GM18508 (cell line): Measurements from ENCODE around the gene RASSF4.

ENCODE experiments used
- ATAC-seq: cut with Tn5 transposase; IDR thresholded peaks from one replicate; pipeline ENCODE4 v1.9.1; 2021; ENCODE audit warnings: moderate number of reproducible peaks; ENCODE audit not compliant: insufficient read depth, unreplicated experiment

The RASSF4 gene

DNA sequence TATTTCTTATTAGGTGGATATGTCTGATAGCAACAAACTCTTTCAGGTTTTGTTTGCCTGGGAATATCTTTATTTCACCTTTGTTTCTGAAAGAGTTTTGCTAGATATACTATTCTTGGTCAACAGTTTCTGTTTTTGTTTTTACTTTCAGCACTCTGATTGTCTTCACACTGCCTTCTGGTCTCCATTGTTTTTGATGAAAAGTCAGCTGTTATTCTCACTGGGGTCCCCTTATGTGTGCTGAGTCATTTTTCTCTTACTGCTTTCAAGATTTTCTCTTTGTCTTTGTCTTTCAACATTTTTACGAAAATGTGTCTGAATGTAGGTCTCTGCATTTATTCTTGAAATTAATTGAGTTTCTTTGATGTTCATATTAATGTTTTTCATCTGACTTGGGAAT, 15.2 kb upstream of the RASSF4 start:
- ATAC-seq = no peak

DNA sequence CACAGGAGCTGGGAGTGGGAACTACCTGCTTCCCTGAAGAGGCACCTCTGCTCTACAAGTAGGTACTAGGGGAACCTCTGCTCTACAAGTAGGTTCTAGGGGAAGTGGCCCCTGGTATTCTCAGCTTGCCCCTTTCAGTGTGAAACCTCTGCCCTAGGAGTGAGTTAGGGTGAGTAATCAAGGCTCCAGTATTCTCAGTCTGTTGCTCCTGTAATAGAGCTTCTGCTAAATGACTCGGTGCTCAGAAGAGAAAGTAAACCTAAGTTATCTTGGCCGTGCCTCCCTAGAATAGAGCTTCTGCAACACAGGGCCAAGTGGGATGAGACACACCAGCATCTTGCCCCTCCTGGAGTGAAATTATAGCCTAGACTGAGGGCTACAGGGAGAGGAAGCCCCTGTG, 13.4 kb upstream of the RASSF4 start:
- peak; percentile 34 for ATAC-seq

DNA sequence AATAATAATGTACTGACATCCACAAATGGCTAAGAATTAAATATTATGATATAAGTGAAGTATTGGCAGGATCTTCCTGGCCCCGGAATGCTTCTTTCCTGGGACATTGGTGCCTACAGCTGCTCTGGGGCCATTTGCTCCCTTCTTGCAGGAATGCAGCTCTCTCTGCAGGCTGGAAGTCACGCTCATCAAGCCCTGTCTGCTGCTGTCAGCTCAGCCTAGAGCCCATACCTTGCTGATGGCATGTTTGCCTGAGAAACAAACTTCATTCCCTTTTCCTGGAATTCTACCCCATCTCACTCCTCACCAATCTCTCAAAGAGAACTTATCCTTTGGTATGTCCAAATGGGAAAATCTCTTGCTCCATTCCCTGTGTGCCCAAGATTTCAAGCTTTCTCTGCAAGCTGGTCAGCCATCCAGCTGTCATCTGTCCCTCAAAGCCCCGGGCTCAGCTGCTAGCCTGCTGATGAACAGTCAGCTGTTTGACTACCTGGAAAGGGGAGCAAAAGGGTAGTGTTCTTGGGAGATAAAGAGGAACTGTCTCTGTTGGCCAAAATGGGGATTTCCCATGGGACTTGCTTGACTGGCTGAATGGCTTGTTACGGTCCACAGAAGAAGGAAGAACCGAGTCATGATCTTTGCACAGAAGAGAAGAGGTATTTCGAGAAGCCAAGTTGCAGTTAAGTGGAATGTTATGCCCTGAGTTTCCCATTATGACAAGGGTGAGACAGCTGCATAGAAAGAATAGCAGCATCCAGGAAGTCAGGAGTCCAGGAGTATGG, 12.0 kb upstream of the RASSF4 start:
- peak; percentile 72 for ATAC-seq

DNA sequence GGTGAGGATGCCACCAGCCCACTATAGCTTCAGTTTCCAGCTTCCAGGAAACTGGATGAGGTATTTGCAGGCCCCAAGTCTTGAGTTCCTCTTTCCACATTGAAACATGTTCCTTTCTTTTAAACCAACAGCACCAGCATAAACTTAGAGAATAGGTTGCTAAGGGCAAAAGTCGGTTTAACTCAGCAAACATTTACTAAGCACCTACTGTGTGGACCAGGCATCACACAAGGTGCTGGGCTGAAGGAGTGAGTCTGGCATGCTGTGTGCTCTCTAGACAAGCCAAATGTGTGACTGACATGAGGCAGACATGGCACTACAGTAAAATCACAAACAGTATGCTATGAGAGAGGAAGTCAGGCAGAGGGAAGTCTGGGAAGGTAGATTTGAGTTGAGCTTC, 11.0 kb upstream of the RASSF4 start:
- ATAC-seq = no peak

DNA sequence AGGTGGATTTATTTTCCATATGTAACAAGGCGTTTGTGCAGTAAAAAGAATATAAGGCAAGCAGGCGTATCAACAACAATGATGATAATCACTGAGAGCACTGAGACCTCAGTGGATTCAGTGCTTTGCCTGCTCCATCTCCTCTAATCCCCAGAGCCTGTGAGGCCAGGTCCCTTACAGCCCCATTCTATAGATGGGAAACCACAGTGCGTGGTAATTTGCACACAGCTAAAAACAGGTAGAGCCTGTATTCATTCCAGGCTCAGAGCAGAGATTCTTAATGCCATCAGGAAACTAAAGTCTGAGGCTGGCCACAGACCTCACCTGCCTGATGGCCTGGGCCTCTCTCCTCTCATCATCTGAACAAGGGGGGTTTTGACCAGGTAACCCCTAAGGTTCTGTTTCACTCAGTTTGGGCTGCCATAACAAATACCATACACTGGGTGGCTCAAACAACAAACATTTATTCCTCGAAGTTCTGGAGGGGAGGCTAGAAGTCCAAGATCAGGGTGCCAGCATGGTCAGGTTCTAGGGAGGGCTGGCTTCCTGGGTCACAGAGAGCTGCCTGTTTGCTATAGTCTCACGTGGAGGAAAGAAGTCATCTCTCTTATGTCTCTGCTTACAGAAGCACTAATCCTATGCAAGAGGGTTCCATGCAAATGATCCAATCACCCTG, 10.3 kb upstream of the RASSF4 start:
- ATAC-seq = no peak

DNA sequence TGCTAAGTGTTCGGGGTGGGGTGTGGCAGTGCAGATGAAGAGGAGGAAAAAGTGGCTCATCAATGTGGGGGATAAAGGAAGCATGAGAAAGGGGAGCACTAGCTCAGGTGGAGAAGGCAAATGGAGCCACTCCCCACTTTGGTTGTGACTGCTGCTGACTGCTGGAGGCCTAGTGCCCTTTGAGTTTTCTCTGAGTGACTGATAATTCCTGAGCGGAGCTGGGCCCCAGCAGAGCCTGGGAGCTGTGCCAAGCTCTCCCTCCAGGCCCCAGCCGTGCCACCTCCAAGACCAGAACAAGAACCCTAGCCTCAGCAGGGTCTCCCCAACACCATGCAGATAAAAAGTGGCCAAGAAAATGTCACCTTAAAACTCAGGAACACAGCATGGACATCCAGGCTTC, 9.7 kb upstream of the RASSF4 start:
- ATAC-seq = no peak

DNA sequence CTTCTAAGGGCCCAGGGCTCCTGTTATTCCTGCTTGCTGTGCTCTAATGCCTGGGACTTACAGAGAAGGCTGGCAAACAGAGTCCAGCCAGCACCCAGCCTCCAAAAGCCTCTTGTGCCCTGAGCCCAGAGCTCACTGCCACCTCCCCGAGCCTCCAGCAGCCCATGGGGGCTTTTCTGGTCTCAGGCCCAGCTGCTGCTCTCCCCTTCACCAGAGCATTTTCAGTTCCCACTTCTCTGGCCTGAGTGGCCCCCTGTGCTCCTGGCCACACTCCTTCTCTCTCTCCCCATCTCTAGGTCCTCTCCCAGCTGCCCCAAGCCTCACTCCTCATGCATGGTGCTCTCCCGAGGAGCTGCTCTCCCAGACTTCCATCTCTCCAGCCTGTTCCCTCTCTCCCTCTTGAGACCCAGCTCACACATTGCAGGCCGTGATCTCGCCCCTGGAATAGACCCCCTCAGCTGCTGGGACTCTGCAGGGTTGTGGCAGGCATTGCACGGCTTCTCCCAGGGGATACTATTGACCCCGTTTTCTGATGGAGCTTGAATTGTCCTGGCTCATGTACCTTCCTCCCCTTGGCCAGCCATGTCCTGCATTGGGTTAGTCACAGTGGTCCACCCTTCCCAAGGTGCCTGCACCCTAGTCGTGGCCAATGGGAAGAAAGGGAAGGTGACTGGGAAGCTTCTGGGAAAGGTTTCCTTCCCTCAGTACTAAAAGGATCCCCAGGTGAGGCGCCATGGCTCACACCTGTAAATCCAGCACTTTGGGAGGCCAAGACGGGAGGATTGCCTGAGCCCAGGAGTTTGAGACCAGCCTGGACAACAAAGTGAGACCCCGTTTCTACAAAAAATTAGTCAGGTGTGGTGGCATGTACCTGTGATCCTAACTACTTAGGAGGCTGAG, 9.0 kb upstream of the RASSF4 start:
- no peak for ATAC-seq

DNA sequence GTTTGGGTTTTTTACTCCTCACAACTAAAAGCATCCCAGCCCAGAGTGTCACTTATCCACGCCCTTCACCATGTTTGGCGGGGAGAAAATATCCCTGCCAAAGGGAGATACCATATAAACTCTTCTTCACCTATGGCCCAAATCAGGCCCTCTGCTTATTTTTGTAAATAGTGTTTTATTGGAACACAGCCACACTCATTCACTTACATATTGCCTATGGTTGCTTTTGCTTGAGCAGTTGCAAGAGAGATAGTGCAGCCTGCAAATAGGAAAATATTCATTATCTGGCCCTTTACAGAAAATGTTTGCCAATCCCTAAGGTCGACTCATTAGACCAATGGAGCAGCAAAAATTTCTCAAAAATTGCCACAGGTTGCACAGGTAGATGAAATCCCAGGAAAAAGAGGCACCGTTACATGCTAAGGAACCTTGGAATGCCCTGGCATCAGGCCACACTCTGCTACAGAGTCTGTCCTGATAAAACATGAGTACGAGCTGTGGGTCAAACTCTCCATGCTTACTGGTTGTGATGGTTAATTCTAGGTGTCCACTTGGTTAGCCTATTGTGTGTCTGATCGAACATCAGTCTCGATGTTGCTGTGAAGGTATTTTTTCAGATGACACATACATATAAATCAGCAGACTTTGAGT, 7.9 kb upstream of the RASSF4 start:
- ATAC-seq = no peak

DNA sequence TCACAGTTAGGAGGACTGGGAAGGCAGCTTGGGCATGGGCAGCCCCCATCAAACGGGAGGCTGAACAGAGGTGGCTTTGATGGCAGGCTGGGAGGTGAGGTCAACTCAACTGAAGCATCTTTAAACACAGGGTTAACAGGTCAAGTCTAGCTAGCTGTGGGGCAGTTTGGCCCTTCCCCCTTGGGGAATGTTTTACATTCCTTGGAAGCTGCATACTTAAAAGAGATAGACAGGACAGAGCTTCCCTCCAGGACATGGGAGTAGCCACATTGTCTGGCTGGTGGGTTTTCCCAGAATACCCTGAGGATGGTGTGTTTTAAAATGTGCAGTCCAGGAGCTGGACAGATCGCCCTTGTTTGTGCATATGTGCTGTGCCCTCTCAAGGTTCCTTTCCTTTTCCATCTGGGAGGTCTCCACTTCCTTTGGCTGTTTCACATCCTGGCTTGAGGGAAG, 6.8 kb upstream of the RASSF4 start:
- no peak for ATAC-seq

DNA sequence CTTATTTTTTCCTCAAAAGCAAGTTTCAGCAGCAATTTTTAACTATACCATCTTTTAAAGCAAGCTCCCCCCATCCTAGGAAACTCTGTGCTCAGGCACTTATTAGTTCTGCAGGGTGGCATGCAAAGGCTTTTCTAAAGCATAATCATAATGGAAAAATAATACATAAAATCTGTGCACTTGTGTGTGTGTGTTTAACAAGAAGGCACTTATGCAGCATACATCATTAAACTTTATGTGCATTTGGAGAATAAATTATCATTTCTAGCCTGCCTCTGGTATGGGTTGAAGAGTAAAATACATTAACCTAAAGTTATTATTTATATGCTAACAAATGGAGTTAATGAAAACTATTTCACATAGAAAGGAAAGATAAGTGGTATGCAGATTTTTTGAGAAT, 5.6 kb upstream of the RASSF4 start:
- no peak for ATAC-seq

DNA sequence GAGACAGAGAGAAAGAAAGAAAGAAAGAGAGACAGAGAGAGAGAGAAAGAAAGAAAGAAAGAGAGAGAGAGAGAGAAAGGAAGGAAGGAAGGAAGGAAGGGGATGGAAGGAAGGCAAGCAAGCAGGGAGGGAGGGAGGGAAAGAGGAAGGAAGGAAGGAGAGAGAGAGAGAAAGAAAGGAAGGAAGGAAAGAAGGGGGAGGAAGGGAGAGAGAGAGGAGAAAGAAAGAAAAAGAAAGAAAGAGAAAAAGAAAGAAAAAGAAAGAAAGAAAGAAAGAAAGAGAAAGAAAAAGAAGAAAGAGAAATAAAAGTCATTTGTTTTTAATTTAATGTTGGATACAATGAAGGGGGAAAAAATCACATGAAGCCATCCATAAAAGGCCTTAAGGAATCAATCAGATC, 4.6 kb upstream of the RASSF4 start:
- no peak for ATAC-seq

DNA sequence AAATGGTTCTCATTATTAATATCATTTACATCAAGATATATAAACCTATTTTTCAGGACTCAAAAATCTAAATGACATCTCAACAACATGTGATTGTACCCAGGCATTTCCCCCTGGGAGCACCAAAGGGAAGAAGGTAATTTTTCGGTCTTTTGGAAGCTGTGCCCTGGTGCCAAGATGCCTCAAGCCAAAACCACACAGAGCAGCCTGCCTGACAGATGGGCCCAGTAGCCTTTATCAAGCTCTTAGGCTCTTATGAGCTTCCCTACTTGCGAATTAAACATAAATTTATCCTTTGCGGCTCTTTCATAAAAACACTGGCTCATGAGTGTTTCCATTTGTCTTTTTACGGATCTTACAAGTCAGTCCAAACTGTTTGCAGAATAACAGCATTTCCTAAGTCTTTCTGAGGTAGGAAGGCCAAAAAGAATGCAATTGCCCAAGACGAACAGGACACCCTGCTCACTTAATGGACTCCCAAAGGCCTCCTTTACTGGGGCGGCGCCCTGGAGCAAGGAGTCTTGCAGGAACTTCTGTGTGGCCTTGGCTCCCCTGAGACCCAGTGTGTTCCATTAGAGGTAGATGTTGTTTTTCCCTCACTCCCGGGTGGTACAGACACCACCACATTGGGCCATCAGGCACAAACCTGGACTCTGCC, 4.1 kb upstream of the RASSF4 start:
- ATAC-seq = no peak

DNA sequence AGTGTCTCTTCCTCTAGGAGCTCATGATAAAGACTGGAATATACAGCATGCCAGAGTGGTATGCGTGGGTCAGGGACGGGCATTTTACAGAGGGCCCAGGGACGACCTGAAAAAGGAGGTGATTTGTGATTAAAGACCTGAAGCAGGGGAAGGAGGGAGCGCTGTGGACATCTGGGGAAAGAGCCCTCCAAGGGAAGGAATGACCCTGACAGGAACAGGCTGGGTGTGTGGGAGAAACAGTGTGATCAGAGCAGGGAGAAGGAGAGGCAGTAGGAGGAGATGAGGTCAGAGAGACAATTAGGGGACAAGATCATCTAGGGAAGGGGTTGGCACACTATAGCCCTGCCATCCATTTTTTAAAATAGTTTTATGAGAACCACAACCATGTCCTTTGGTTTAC, 3.4 kb upstream of the RASSF4 start:
- no peak for ATAC-seq

DNA sequence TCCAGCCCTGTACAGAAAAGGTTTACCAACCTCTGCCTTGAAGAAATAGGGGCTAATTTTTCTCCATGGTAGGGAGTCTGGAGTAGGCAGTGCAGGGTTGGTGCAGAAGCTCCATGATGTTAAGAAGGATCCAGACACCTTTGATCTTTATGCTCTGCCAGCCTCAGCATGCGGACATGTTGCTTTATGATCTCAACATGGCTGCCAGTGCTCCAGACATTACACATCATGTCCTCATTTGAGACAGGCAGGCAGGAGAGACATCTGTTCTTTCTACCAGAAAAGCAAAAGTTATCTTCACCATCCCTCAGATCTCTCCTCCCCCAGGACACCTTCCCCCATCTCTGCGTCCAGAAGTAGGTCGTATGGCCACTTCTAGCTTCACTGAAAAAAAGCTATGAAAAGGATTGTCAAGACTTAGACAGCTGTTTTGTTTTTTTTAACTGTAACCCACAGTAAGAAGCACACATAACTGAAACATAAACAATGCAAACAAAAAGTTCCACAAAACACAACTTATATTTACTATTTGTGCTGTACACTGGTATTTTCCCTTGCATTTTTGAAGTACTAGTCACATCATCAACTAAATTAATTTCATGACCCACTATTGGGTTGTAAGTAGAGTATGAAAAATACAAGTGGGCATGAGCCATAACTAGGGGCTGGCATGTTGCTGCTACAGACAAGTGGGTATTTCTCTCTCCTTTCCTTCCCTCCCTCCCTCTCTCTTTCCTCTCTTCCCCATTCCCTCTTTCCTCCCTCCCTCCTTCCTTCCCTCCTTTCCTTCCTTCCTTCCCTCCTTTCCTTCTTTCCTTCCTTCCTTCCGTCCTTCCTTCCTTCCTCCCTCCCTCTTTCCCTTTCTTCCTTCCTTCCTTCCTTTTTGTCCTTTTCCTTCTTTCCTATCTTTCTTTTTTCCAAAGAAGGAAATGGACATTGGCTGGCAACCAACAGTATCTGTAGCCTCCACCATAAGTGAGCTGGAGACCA, 2.6 kb upstream of the RASSF4 start:
- ATAC-seq = no peak

DNA sequence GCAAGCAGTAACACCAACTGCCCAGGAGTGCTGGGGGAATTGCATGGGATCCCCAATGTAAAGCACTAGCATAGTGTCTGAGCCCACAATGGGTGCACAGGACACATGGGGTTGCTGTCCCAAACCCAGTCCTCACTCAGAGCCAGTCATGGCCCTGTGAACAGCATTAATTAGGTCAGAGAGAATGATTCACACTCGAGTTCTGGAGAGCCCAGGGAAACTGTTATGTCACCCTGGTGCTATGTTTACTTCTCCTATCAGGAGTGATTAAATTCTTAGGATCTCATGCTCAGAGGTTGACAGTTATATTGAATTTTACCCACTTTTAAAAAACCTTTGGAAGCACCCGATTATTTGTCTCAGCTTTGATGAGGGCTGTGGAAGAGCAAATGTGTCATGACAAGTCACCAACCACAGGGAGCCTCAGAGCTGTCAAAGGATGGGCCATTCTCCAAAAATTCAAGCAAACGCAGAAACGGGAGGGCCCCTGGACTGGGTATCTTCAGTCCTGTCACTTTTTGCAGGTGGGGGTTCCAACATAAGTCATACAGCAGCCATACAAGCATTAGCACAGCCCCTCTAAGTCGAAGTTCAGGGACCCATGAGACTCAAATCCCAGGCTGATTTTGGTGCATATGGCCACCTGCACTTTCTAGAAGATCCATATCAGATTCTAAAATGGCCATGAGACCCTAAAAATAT, 1.3 kb upstream of the RASSF4 start:
- no peak for ATAC-seq

DNA sequence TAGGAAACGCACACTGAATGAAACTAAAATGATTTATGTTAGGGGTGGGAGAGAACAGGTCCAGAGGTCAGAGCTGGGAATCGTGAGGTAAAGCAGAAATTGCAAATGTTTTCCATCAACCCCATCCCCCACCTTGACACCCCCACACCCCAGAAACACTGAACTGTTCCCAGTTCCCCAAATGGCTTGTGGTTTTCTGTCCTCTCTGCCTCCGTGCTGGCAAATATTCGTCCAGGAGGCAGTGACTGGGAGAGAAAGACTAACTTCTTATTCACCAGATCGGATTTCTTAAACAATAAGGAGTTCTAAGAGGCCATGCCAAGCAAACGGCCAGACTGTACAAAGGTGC, 730 bp upstream of the RASSF4 start:
- ATAC-seq = no peak

DNA sequence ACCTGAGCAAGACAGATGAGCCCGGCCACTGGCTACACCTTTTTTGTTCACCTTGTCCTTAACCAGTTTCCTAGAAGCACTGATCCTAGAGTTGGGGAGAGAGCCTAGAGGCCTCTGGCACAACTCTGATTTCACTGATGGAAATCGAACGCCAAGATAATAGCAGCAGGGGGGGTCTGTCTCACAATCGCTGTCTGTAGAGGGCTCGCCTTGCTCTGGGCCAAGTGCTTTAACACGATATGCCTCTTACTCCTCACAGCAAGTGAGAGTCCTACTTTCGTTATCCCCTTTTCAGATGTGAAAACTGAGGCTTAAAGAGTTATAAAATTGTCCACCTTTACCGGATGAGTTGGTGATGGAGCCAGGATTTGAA, 472 bp downstream of the RASSF4 start:
- no peak for ATAC-seq

DNA sequence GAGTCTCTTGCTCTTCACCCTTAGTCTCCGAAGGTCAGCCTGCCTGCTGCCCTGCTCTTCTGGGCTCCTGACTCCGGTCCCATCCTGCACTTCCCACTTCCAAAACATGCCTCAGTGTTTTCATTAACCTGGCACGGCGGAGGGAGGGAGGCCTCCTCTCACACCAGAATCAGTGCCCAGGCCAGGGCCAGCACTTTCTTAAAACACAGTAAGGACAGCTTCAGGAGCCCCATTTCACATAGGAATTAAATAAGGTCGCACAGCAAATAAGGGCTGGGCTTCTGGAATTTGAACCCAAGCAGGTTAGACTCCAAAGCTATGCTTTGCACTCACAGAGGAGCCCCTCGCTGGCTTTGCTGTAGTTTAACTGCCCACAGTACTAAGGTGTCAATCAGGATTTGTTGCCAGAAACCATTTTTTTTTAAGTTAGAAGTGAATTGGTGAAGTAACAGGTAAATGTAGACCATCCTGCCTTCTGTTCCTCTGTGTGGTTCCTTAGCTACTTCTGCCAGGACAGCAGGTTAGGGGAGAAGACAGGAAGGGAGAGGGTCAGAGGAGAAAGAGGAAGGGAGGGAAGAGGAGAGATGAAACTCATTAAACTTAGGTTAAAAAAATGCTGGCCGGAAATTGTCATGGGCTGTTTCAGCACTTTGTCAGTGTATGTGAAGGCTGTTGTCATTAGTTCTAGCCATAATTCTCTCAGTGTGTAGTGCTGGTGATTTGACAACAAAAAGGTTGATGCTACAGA, 1.1 kb downstream of the RASSF4 start:
- no peak for ATAC-seq
